ENCODE measurements around the gene RECQL5.
"Not testable (repeated sequence)": the region's sequence is repeated elsewhere in the genome, so short reads cannot be mapped to it uniquely, and the experiment has no call there.

The RECQL5 gene

DNA sequence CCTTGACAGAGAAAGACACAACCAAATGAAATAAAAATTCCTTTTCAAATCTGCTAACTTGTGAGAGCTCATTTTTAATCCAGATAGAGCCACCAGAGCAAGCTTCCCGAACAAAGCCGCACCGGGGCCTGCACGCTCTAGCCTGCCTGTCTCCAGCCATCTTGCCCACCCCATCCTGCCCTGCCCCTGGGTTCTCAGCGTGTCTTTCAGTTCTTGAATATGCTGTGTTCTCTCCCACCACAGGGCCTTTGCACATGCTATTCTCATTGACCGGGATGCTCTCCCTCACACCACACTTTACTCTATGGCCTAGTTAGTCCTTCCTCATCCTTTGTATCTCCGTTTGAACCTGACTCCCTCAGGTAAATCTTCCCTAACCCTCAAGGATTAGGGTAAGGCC is 19.0 kb downstream of the RECQL5 start:
- no peak for DNase-seq (ENCODE audit: low read depth in 2 of 2)

DNA sequence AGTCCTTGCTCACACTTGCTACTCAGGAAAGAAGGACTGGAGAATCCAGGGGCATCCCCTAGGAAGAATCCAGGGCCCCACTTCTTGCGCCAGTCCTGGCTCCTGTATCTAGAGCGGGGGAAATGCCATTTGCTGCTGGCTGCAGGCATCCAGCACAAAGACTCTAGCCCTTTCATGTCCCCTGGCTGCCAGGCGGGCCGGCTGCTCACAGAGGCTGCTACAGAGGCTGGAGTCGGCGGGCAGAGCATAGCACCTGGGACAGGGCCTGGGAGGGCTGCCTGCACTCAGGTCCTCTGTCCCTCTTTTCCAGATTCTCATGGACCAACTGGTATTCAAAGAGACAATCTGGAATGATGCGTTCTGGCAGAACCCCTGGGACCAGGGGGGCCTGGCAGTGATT is 19.9 kb downstream of the RECQL5 start:
- no peak for DNase-seq (ENCODE audit: low read depth in 2 of 2)

- DNase-seq (ENCODE audit: low read depth in 2 of 2) = no peak
Measured at GRCh38 chr17:75646638-75646992, 20.3 kb downstream of the RECQL5 start.

DNA sequence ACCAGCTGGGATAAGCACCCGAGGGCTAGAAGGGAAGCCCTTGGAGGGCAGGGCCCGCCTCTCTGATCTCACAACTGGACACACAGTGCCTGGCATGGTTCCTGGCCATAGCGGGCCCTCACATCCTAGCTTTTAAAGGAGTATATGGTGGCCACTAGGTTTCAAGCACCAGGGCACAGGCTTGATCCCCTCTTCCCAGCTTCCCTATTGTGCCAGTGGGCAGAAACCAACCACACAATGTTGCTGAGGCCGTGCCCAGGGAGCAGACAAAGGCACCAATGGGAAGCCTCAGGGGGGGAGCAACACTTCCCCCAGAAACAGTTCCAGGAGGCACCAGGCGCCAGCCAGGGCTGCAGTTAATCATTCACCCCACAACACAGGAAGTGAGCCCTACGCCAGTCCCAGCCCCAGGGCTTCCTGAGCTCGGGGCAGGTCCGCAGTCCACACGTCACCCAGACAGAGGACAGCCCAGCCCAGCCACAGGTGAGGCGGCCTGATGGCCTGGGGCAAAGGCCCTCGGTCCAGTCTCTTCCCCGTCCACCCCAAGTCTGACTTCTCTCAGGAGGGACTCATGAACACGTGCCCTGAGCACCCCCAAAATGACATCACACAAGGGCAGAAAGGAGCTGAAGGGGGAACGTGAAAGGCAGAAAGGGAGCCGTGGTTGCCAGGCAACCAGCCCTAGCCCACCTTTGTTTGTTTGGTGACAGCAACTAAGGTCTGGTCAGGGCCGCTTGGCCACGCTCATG is 20.9 kb downstream of the RECQL5 start:
- no peak for DNase-seq (ENCODE audit: low read depth in 2 of 2)

DNA sequence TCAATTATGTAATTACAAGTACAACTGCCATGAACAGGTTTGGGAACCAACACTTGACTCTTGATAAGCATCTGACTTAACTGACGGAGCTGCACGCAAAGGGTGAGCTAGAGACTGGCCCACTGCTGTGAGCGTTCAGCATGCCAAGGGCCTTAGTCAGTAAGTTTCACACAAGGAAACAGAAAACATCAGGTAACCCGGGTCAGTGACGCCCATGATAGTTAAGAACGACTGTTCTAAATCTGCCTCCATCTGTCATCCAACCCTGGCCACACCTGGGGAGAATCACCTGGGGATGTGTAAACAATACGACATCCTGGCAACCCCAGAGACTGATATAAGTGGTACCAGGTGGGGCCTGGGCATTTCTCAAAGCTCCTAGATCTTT is 21.5 kb downstream of the RECQL5 start:
- no peak for DNase-seq (ENCODE audit: low read depth in 2 of 2)

DNA sequence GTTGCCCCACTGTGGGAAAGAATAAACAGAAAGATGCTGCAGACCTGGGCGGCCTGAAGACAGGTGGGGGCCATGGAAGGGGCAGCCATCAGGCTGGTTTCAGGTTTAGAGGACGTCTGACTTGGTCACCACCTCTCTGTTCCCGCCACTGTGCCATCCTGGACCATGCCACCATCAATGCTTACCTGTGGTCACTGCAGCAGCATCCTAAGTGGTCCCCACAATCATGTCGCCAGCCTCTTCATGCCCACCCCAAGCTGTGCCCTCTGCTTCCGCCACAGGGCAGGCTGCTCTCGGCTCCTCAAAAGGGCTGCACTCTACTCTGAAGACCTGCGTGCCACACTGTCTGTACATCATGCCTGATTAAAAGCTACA is 23.3 kb downstream of the RECQL5 start:
- DNase-seq (ENCODE audit: low read depth in 2 of 2) = no peak

GRCh38 chr17:75642784-75643642 is 23.9 kb downstream of the RECQL5 start:
- DNase-seq (ENCODE audit: low read depth in 2 of 2) = no peak

DNA sequence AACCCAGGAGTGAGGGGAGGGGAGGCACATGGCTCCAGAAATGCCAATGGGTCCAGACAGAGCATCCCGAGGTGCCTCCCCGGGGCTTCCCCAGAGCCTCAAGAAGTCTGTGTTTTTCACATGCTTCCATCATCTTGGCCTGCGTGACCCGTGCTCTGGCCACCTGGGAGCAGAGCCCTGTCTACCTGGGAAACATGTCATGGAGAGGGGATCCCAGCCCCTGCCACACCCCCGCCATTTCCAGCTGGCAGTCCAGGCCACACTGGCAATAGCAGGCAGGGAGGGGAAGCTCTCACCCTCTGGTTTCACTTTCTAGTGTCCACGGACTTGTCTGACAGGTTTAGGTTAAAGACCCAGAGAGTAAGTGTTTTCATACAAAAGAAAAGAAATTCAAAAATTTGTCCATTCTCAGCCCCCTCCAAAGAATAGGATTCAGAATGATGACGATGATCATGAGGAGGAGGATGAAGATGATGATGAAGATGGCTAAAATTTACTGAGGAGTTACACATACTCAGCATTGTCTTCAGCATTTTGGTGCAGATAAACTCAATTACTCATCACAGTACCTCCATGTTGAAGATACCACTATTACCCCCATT is 24.7 kb downstream of the RECQL5 start:
- no peak for DNase-seq (ENCODE audit: low read depth in 2 of 2)

- no peak for DNase-seq (ENCODE audit: low read depth in 2 of 2)
Measured at GRCh38 chr17:75641343-75641742, 25.6 kb downstream of the RECQL5 start.

GRCh38 chr17:75640556-75641119 is 26.3 kb downstream of the RECQL5 start:
- DNase-seq (ENCODE audit: low read depth in 2 of 2) = no peak

DNA sequence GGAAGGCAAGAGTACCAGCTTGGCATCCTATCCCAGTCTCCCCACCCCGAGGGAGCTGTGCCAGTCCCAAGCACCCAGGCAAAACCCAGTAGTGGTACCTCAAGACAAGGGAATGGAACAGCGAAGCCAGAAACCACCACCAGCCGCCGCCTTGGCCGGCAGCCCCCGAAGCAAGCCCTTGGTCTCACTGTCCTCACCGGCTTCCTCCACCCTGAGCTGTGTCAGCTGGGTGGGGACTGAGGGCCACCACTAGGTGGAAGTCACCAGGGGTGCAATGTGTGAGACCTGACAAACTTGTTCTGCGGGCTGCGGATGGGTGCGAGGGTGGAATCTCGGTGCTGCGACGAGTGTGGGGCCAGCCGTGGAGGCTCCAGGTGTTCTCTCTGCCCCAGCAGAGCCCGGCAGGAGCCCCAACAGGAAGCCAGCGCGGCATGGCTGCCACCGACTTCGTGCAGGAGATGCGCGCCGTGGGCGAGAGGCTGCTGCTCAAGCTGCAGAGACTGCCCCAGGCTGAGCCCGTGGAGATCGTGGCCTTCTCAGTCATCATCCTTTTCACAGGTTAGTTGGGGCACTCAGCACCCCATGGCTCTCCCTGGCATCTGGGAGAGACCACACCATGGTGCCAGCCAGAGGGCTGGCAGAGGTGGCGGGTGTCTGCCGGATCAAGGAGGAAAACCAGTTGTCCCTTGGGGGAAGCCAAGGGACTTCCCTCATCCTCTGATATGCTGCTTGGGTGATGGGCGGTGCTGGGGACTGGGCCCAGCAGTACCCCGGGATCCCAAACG is 27.0 kb downstream of the RECQL5 start:
- no peak for DNase-seq (ENCODE audit: low read depth in 2 of 2)

GRCh38 chr17:75639327-75639726 is 27.6 kb downstream of the RECQL5 start:
- DNase-seq (ENCODE audit: low read depth in 2 of 2) = no peak

- no peak for DNase-seq (ENCODE audit: low read depth in 2 of 2)
Measured at GRCh38 chr17:75638893-75639292, 28.1 kb downstream of the RECQL5 start.

GRCh38 chr17:75638039-75638438 is 28.9 kb downstream of the RECQL5 start:
- DNase-seq (ENCODE audit: low read depth in 2 of 2) = not testable (repeated sequence)

- DNase-seq (ENCODE audit: low read depth in 2 of 2) = no peak
Measured at GRCh38 chr17:75637551-75637950, 29.4 kb downstream of the RECQL5 start.

- DNase-seq (ENCODE audit: low read depth in 2 of 2) = no peak
Measured at GRCh38 chr17:75637143-75637538, 29.8 kb downstream of the RECQL5 start.

DNA sequence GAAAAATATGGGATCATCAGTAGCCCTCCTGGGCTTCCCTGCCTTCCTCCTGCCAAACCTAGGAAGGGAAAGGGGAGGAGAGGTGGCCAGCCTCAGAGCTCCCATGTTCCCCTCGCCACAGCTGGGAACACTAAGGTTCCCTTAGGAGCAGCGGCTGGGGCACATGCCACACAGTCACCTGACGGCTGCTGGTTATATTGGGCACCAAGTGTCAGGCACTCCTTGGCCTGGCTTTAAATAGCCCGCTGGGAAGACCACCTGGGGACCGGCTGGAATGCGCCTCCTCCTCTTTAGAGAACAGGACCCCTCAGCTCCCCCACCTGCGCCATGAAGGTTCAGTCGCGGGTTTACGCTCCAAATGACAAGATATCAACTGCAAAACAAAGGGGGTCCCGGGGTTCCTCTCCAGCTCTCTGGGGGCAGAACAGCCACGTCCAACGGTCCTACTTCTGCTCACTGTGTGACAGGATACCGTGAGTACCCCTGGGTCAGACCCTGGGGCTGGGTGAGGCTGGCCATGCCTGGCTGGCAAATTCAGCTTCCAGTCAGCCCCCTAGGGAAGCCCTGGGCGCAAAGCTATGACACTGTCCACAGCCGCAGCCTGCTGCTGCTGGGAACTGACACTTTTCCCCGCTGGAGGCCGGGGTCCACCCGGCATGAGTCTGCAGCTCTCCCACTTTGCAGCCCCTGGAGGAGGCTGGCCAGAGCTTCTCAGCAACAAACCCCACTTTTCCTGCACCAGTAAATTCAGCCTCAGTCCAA is 30.4 kb downstream of the RECQL5 start:
- DNase-seq (ENCODE audit: low read depth in 2 of 2) = no peak

- no peak for DNase-seq (ENCODE audit: low read depth in 2 of 2)
Measured at GRCh38 chr17:75635610-75636202, 31.2 kb downstream of the RECQL5 start.

GRCh38 chr17:75634754-75635609 is 32.0 kb downstream of the RECQL5 start:
- no peak for DNase-seq (ENCODE audit: low read depth in 2 of 2)

DNA sequence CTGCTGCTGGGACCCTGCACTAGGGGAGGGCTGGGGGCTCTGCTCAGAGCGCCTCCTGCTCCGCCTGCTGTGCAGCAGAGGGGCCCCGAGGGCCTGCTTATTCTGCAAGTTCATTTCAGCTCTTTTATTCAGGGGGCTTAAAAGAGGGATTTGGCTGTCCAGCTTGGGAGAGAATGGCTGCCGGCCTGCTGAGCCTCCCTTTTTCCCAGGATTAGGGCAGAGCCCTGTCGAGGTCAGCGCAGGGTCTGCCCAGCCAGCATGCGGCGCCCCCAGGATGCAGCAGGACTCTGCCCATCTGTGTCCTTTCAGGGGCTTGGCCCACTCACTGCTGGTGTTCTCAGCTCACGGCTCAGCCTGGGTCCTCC is 32.6 kb downstream of the RECQL5 start:
- DNase-seq (ENCODE audit: low read depth in 2 of 2) = no peak
